Measurements from ENCODE around the gene NHS.
A peak's percentile ranks its signal among the peaks of the same experiment; 100 is the strongest.

DNA sequence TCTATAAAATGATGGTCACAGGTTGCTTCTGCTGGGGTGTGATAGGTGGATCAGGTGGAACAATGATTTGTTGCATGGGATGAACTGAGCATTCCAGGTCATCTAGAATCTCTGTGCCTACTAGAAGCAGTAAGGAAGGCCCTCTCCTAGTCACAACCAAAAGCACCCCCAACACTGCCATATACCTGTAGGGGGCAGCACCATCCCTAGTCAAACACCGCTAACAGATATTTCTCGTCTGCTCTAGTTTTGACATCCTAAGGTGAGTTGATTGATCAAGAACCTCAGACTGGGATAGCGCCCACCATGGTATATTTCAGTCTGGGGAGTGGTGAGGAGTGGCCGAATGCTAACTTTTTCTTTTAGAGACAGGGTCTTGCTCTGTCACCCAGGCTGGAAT is 160.2 kb downstream of the NHS start:
- TF ChIP-seq POLR2A (IDR thresholded peaks at IDR 0.05; ENCODE audit: borderline replicate concordance, extremely low read depth, insufficient read depth, insufficient read length) (no peak), CTCF (IDR thresholded peaks at IDR 0.05 in 2 of 3, conservative IDR thresholded peaks at IDR 0.05 in 1 of 3; ENCODE audit: borderline replicate concordance in 1 of 3, insufficient read depth in 1 of 3, low read depth in 2 of 3, low read length in 2 of 3) (peak; percentile 39 to 65 (median 59); a peak in 5 of 6 replicates)
